ENCODE results near the gene TMEM150B. TPM values are rescaled to one million over a fixed set of nuclear protein-coding genes. Genes with fewer than 3 reads are reported as not detected.

The TMEM150B gene
- total and polyA plus RNA-seq, 2 of the 4 experiments (the other 2 are of a cell fraction), result not detected

- Histone ChIP-seq H2BK5ac (ENCODE audit: low read depth, low read length, poor library complexity, severe bottlenecking) (no peak overlapping the region), H4K5ac (ENCODE audit: low read depth, low read length) (no peak overlapping the region), H3K4me1 (ENCODE audit: control insufficient read depth, insufficient read depth, low read length) (no peaks in the 10 kb centered on the region), H3K4me2 (ENCODE audit: low read depth, low read length) (no peak overlapping the region), H4K8ac (ENCODE audit: low read depth in 2 of 2, low read length in 2 of 2) (no peak overlapping the region; a peak in 1 of 4 replicates), H2AK9ac (replicated peaks; ENCODE audit: low read depth, low read length, poor library complexity) (peak overlapping the region; percentile 19), H4K20me1 (ENCODE audit: insufficient read depth, low read length) (no peaks in the 10 kb centered on the region), H3K79me1 (ENCODE audit: low read depth in 1 of 2, low read length in 2 of 2) (no peaks in the 10 kb centered on the region), H3K23ac (ENCODE audit: low read depth, low read length) (no peak overlapping the region), H2AFZ (replicated peaks; ENCODE audit: low read length, poor library complexity) (no peak overlapping the region), H3K4me3 (ENCODE audit: insufficient read depth, low read depth, low read length) (no peak overlapping the region), H3K36me3 (ENCODE audit: control insufficient read depth, insufficient read depth, low read length) (peaks cover 49% of the 10 kb centered on the region), H3K27ac (ENCODE audit: insufficient read depth, low read length) (no peak overlapping the region), H2BK120ac (ENCODE audit: low read depth, low read length) (no peak overlapping the region), H3K14ac (replicated peaks; ENCODE audit: low read depth, low read length) (no peak overlapping the region), H3K9me1 (ENCODE audit: insufficient read depth, low read length) (no peaks in the 10 kb centered on the region), H3K9ac (ENCODE audit: low read depth, low read length) (no peak overlapping the region), H3K9me3 (ENCODE audit: control insufficient read depth, insufficient read depth, low read length) (no peaks in the 10 kb centered on the region; the same call in 1 of the 2 replicates), H2AK5ac (ENCODE audit: low read depth, low read length) (no peak overlapping the region), H3K18ac (ENCODE audit: low read depth, low read length) (no peak overlapping the region), H2BK20ac (ENCODE audit: low read depth, low read length) (no peak overlapping the region), H4K91ac (ENCODE audit: insufficient read depth, low read depth, low read length) (no peak overlapping the region), H3K56ac (ENCODE audit: extremely low read depth, insufficient read depth, low read length) (no peak overlapping the region), H3K27me3 (ENCODE audit: control insufficient read depth, insufficient read depth, low read length) (no peaks in the 10 kb centered on the region), H2BK15ac (ENCODE audit: low read depth, low read length) (no peak overlapping the region), H3K4ac (ENCODE audit: low read depth, low read length) (no peak overlapping the region)
- no peak for DNase-seq
- BruUV-seq (replicated peaks), result no TSS peak
- CTCF ChIA-PET, result no interaction called here
- POLR2A ChIA-PET (ENCODE audit: unreplicated experiment), result no interaction called here
- dilution Hi-C loops (cut with HindIII; ENCODE audit: low sequenced_read_pairs, unreplicated experiment) (no loop called here), in situ Hi-C loops (cut with MboI; ENCODE audit: low sequenced_read_pairs) (no loop called here), intact Hi-C loops (cut with micrococcal nuclease) (no loop called here)
- ATAC-seq (ENCODE audit: low read depth), result no peak
- WGBS, 2 experiments (ENCODE audit: extremely low coverage in 2 of 2, insufficient read length in 1 of 2), result no CpG with 5 or more reads among the region's 9 CpGs
- TF ChIP-seq RCOR1 (IDR thresholded peaks at IDR 0.05; ENCODE audit: insufficient replicate concordance, low read length), result no peak
- TF ChIP-seq ELK1 (IDR thresholded peaks at IDR 0.05; ENCODE audit: borderline replicate concordance, low read depth, low read length), result no peak
- no peak for TF ChIP-seq CHD1 (IDR thresholded peaks at IDR 0.05; ENCODE audit: low read depth, low read length)
- TF ChIP-seq RFX5 (IDR thresholded peaks at IDR 0.05; ENCODE audit: low read depth, low read length), result no peak
- TF ChIP-seq USF2 (IDR thresholded peaks at IDR 0.05; ENCODE audit: low read depth, low read length), result no peak
Observed at GRCh38 chr19:55305491-55305890, 19.6 kb downstream of the TMEM150B start.

All from IMR-90 (cell line).